Measurements from ENCODE around the gene PABPN1L.

- TF ChIP-seq, protein P1, sequence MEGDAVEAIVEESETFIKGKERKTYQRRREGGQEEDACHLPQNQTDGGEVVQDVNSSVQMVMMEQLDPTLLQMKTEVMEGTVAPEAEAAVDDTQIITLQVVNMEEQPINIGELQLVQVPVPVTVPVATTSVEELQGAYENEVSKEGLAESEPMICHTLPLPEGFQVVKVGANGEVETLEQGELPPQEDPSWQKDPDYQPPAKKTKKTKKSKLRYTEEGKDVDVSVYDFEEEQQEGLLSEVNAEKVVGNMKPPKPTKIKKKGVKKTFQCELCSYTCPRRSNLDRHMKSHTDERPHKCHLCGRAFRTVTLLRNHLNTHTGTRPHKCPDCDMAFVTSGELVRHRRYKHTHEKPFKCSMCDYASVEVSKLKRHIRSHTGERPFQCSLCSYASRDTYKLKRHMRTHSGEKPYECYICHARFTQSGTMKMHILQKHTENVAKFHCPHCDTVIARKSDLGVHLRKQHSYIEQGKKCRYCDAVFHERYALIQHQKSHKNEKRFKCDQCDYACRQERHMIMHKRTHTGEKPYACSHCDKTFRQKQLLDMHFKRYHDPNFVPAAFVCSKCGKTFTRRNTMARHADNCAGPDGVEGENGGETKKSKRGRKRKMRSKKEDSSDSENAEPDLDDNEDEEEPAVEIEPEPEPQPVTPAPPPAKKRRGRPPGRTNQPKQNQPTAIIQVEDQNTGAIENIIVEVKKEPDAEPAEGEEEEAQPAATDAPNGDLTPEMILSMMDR (conservative IDR thresholded peaks at IDR 0.05), result no peak
- TF ChIP-seq ZFX (IDR thresholded peaks at IDR 0.05), result no peak
These were observed 718 bp downstream of the PABPN1L start for GRCh38 chr16:88865742-88866141.

Measured in C4-2B (cell line).